Measurements from ENCODE around the gene DAB1. TPM values are rescaled to one million over a fixed set of nuclear protein-coding genes. Genes with fewer than 3 reads are reported as not detected.

The DAB1 gene
- total RNA-seq, 1 donor from 2014 or later: 3.5 TPM

DNA sequence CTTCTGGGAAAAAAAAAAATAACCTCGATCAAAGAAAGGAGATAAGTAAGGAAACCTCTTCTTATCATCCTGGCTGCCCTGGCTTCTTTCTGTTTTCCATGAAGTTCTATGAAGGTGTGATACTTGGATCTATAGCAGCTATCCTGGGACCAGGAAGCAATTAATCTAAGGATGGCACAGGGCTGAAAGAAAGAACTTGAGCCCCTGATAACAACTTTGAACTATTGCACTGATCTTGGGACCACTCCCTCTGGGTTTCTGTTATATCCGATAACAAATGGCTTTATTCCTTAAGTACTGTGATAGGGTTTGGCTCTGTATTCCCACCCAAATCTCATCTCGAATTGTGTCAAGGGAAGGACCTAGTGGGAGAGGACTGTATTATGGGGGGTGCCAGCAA, 104.1 kb downstream of the DAB1 start:
- intact Hi-C loops (cut with micrococcal nuclease): no loop called here

GRCh38 chr1:57319165-57319564, 104.7 kb downstream of the DAB1 start:
- intact Hi-C loops (cut with micrococcal nuclease): no loop called here

- intact Hi-C loops (cut with micrococcal nuclease): no loop called here
Measured at GRCh38 chr1:57316861-57317260, 107.0 kb downstream of the DAB1 start.

DNA sequence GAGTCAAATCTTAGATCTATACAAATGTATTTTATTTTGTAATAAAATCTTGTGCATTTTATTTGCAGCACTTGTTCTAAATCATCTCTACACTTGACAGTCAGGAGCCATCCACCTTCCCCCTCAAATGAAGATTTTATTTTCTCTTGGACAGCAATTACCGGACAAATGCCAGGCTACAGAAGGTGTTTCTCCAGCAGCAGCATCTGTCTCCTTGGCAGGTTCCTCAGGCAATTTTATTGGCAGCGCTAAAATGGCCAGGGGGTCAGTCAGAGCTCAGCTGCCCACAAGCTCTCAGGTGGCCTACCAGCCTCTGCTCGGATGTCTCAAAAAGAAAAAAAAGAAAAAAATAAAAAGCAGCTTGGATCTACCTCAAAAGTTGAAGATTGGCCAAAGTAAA, 107.6 kb downstream of the DAB1 start:
- intact Hi-C loops (cut with micrococcal nuclease): no loop called here

- intact Hi-C loops (cut with micrococcal nuclease): no loop called here
Measured at GRCh38 chr1:57312869-57313268, 111.0 kb downstream of the DAB1 start.

DNA sequence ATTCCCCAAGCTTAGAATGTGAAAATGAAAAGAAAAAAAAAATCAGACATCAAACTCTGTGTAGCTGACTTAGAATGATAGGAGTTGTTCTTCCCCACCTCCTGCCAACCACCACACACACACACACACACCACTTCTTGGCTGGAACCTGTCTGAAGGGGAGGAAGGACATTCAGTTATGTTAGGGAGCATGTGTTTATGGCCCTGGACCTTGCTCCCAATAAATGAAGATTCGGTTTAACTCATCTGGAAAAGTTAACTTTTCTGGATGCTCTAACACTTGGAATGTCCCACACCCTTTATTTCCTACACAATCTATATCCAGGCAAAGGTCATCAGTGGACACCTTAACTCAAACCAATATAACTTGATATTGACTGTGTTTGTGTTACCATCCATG, 112.4 kb downstream of the DAB1 start:
- intact Hi-C loops (cut with micrococcal nuclease): no loop called here

DNA sequence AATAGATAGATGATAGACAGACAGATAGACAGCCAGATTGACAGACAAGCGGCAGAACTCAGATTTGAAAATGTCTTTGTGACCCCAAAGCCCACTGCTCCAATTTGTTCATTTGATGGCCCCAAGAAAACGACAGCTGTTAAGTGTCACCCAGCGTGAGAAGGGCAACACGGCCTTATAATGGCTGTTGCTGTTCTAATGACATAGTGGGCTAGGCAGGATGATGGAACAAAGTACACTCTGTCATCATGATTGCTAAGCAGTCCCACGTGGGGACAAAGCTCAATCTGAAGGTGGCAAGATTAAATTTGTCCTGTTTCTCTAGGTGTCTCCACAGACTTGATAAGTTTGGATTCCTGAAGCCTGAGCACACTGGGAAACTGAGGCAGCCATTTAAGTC, 112.9 kb downstream of the DAB1 start:
- intact Hi-C loops (cut with micrococcal nuclease): no loop called here

DNA sequence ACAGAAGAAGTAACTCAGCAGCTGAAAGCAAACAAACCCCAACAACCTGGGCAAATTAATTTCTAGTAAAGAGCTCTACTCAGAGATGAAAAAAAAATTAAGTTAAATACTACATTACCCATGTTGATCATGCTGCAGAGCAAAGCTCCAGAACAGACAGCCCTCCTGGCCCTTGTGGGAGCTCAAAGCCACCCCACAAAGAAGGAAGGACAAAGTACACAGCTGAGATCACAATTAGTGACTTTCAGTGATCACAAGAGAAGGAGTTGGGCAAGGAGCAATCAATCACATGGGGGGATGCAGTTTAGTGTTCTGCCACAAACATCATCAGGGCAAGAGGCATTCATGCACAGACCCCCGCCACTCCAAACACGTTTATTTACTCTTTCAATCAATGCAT, 114.2 kb downstream of the DAB1 start:
- intact Hi-C loops (cut with micrococcal nuclease): loop anchor here (5.0 kb wide), 1 partner anchor 1238 kb away; the partner anchor contains the start of gene OMA1

DNA sequence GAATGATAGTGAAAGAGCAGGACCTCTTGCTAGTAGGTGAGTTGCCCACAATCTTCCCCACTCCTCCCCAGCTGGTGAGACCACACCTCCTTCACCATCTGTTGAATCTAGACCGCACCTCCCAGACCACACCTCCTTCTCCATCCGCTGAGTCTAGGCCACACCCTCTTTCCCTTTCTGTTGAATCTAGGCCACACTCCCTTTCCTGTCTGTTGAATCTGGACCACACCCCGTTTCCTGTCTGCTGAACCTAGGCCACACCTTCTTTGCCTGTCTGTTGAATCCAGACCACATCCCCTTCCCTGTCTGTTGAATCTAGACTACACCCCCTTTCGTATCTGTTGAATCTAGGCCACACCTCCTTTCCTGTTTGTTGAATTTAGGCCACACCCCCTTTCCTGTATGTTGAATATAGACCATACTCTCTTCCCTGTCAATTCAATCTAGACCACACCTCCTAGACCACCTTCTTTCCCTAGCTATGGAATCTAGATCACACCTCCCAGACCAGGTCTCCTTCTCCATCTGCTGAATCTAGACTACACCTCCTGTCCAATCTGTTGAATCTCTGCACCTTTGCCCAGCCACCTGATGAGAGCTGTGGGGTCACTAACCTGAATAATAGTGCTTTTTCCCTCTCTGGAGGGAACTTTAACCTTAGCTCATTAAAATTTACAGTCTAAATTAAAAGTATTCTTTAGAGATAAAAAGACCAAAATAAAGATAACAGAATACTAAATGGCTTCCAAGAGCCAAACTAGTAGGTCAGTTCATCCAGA, 116.3 kb downstream of the DAB1 start:
- intact Hi-C loops (cut with micrococcal nuclease): loop anchor here (5.0 kb wide), 1 partner anchor 1240 kb away; the partner anchor contains the start of gene OMA1

GRCh38 chr1:57304591-57304990, 119.3 kb downstream of the DAB1 start:
- intact Hi-C loops (cut with micrococcal nuclease): no loop called here

DNA sequence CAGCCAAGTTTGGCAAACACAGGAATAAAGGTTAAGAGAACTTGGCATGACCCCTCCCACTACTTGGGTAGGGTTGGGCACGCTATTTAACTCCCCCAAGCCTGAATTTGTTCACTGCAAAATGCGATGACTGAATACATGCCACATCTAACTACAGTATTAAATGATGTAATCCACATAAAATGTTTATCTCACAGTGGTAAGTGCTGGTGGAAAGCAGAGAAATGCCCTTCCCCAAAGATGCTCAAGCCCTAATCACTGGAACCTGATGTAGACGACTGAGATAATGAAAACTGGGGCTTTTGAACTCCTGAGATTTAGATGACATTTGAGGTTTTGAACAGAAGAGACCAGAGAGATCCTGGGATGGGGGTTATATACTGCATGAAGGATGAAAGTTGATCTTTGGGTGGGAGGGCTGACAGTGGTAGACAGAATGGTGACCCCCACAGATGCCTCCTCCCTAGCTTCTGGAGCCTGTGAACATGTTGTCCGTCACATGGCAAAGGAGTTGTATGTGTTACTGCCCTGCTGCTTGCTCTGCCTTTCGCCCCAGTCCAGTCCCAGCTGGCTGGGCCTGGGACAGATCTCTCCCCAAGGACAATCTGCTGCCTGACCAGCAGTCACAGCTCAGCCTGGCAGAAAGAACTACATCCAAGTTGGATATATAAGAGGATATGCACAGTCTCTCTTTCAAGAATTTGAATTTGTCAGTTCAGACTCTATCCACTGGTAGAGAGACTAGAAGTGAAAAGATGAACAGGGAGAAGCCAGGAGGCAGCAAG, 120.9 kb downstream of the DAB1 start:
- intact Hi-C loops (cut with micrococcal nuclease): no loop called here

DNA sequence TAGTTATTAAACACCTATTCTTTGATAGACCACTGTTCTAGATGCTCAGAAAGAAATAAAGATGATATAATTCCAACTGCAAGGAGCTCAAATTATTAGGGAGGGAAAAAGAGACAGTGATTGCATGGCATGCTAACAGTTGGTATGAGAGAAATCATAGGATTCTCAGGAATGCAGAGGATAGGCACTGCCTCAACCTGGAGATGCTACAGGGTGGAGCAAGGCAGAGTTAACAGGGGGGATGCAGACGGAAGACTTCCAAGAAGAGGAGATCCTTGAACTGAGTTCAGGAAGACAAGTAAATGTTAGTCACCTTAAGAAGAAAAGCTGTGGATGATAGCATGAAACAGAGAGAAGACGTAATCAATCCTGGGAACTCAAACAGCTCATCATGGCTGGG, 123.7 kb downstream of the DAB1 start:
- intact Hi-C loops (cut with micrococcal nuclease): no loop called here

DNA sequence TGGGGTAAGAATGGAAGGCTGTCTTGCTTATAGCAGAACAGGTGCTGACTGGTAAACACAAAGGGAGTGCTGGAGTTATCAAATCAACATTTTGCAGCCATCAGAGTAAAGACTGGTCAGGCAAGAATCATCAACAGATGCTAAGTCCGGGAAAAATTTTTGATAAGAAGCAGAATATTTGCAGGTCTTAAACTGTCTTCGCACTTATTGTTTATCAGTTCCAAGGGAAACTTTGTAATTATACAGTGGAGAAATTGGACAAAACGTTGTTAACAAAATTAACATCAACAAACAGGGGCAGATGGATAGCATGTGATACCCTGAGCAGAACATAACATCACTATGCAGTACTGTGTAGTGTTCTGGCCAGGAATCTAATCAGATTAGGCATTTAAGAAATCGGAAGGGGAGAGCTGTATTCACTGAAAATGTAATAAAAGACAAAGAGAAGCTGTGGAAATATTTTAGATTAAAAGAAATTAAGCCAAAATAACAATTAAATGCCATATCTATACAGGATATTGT, 127.1 kb downstream of the DAB1 start:
- intact Hi-C loops (cut with micrococcal nuclease): no loop called here

GRCh38 chr1:57295326-57295725, 128.5 kb downstream of the DAB1 start:
- intact Hi-C loops (cut with micrococcal nuclease): no loop called here

- intact Hi-C loops (cut with micrococcal nuclease): no loop called here
Measured at GRCh38 chr1:57294177-57294576, 129.7 kb downstream of the DAB1 start.

GRCh38 chr1:57293214-57293613, 130.6 kb downstream of the DAB1 start:
- intact Hi-C loops (cut with micrococcal nuclease): no loop called here

DNA sequence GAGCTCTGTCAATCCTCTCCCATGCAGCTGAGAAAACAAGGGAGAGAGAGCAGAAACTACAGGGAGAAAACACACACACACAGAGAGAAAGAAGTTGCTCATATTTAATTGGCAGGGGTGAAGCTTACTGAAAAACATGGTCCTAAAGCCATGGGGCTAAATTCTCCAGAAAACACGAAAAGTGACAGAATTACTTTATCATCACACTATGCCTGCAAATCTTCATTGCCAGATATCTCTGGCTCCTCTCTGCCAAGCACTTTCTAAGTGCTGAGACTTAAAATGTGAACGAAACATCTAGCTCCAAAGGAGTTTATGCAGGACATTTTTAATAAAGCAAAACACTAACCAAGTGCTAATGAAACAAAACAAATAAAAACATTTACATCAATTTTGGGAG, 134.1 kb downstream of the DAB1 start:
- intact Hi-C loops (cut with micrococcal nuclease): no loop called here

DNA sequence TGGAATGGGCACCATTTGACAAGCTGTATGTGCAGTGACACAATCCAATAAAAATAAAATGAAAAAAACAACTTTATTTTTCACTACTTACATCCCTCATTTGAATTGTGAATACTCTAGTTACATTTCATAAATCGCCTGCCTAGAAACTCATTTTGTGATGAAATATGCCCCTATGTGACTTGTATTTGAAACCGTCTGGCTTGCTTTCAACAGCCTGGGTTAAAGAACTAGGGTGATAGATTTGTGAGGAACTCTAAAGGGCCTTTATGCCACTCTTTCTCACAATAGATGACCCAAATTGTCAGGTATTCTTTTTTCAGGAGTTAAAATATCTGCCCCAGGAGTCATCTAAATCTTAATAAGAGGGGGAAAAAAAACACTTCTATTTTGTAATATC, 137.9 kb downstream of the DAB1 start:
- intact Hi-C loops (cut with micrococcal nuclease): no loop called here

DNA sequence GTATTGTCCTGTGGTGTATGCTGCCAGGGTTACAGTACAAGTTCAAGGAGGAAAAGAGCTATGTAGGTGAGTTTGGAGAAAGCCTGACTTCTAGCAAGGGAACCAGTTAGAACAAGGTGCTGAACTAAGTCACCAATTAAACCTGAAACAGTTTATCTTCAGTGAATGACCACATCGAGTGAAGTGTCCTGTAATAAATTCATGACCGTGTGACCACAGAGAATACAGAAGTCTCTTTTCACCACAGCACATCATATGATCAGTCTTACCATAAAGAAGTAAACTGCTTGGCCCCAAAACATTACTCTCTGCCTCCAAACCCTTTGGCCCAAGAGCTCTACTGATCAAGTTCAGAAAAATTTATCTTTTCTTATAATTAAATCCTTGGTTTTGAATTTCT, 141.4 kb downstream of the DAB1 start:
- intact Hi-C loops (cut with micrococcal nuclease): no loop called here

GRCh38 chr1:57281324-57281723, 142.5 kb downstream of the DAB1 start:
- intact Hi-C loops (cut with micrococcal nuclease): no loop called here

DNA sequence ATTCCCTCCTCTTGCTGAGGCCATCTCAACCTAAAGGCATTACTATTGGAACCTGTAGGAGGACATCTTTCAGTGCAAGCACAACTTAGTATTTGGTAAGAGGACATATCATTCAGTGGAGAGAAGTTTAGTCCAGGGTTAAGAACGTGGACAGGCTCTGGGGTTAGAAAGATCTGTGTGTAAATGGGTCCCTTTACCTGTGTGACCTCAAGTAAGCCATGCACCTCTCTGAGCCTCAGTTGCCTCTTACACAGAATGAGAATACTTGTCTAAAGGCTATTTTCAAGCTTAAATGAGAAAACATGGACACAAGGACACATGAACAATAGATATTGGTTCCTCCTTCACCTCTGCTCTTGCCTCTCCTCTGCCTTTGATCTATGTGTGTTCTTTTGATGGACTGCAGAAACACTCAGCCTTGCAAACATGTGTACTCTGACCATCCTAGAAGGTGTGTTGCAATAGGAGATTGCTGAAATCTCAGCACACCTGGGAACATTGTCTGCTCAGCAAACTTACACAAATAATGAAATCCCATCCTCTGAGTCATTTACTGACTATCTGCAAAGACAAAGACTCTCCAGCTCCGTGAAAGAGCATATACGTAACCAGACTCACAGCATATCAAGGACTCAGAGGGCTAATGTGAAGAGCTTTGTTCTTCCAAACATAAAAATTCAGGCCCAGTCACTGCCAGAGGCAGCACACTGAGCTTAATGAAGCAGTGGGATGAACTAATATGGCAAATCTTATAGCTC, 143.8 kb downstream of the DAB1 start:
- intact Hi-C loops (cut with micrococcal nuclease): no loop called here

GRCh38 chr1:57278558-57278957, 145.3 kb downstream of the DAB1 start:
- intact Hi-C loops (cut with micrococcal nuclease): no loop called here

All from T-helper 2 cell treated with Interferon-gamma antibody and Interleukin-4, amounts not matched to agents 100 ng/mL and 5 ng/mL, for 36 hours (primary cell).